NCI-H2107 (cell line): ENCODE measurements around the gene CGNL1.

ENCODE experiments used
- DNase-seq: peaks from one replicate; lab custom pipeline; 2025; lab: John Stamatoyannopoulos, UW

The CGNL1 gene

DNA sequence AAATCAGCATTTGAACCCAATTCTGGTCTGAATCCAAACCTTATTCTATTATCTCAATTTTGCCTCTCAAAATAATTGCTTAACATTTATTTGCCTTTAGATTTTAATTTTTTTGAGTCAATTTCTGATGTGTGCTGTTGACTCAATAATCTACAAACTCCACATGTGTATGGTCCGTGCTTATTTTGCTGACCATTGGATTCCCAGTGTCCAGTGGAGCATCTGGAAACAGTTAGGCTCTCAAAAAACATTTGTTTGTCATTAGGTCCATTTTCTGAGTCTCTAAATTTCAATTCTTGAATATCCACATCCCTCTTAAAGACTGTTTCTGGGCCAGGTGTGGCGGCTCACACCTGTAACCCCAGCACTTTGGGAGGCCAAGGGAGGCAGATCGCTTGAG lies 196.2 kb downstream of the CGNL1 start:
- no peak for DNase-seq

GRCh38 chr15:57573151-57573550 lies 196.8 kb downstream of the CGNL1 start:
- no peak for DNase-seq

GRCh38 chr15:57575363-57575762 lies 199.1 kb downstream of the CGNL1 start:
- no peak for DNase-seq

DNA sequence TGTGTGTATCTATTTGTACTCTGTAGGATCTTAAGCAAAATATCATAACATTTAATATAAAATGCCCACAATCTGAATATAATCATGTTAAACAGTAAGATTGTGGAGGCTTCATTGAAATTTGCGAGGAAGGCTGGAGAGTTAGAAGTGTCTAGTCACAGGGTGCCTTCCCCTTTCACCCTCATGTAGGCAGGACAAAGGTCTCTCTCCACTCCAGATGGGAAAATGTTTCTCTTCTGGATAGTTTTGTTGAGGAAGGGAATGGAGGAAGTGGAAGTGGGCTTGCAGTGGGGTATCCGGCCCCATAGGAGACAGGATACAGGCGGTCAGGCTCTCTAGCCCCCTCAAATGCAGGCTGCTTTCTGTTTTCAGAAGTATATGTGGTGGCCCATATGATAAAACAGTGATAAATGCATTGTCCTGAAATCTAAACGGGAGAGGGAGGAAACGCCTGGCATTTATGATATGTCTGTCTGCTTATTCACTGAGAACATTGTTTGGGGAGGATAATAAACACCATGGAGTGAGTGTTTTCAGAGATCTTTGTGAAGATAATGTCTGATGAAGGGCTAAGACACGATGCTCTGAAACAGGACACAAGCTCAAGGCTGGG lies 202.1 kb downstream of the CGNL1 start:
- no peak for DNase-seq

DNA sequence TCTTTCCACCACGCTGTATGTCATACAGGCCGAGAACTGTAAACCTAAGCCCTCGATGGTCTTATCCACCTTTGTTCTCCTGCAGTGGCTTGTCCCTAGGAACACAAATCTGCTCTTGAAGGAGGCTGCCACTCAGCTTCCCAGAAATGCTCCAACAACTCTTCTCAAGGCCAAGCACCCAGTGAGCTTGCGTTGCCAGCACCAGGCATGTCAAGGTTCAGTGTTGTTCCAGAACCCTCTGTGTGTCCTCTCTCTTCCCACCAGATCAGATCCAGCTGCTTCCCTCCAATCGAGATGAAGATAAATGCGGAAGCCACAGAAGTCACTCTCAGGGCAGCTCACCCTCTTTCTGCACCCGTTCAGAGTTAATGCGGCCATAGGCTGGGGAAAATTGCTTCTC lies 204.1 kb downstream of the CGNL1 start:
- DNase-seq, result no peak

GRCh38 chr15:57580866-57581265 lies 204.6 kb downstream of the CGNL1 start:
- no peak for DNase-seq

DNA sequence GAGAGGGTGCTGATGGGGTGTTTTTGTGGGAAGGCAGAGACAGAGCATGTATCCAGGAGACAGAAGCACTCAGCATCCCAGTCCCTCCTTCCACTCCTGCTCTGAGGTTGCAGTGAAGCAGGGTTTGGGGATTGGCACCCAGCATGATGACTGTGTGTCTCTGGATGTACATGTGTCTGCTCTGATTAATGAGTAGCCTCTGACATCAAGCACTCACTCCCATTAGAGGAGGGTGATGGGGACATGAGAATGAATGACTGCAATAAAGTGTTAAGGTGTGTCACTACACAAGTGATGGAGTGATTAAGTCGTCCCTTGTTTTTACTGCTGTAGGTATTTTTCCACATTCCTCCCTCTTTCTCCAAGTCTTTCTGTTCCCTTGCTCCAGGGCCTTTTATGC lies 205.8 kb downstream of the CGNL1 start:
- no peak for DNase-seq

DNA sequence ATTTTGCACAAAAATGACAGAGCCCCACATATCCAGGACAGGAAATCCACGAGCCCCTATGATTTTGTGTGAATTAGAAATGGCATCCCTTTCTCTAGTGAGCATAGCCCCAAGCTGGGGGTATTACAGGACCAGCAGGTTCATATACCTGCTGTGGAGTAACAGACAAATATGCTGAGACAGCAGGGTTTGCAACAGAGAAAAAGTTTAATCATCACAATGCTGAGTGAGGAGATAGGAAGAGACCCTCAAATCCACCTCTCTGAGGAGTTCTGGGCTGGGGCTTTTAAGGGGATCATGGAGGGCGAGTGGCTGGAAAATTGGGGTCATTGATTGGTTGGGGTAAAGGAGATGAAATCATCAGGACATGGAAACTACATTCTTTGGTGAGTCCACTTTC lies 207.0 kb downstream of the CGNL1 start:
- no peak for DNase-seq

DNA sequence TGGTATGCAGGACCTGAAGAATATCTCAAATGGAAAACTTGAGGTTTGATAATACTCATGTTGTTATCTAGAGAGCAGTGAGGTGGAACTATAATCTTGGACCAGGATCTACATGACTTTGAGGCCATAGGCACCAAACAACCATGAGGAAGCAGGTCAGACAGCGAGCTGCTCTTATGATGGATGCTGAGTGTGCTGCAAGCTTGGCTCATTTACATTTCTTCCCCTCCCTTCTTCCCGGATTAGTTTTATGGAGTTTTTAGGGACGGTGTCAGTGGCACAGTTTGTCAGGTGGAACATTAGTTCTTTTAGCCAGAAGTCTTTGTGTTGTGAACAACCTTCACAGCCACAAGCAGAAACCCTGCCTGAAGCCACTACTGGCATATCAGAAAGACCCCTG lies 207.4 kb downstream of the CGNL1 start:
- no peak for DNase-seq

DNA sequence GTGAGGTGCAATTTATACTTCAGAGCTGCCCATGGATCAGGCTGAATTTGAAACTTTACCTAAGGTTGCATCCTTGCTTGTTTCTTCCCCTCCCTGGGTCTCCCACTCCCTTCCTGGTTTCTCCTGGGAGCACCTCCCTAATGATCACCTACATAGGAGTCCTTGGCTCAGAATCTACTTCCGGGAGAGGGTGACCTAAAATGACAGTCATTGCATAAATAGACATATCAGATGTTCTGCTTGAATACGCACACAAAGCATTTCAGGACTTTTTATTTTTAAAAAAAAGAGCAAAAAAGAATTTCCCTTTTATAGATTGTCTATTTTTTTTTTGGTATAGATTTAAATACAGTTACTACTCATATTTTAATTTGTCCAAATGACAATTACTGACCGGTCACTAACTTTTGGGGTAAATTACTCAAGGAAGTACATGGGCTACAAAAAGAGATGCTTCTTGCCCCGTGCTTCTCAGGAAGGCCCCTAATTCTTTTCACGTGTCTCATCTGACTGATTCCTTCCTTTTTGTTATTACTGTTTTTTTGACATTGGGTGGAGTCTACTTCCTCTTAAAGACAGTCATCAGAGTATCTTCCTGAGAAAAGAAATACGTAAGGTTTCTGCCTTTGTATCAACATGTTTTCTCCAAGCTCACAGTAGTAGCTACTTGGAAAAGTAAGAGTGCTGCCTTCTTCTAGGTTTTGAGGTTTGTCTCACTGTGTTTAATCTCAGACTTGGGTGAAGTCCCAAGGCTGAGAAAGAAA lies 210.5 kb downstream of the CGNL1 start:
- no peak for DNase-seq

DNA sequence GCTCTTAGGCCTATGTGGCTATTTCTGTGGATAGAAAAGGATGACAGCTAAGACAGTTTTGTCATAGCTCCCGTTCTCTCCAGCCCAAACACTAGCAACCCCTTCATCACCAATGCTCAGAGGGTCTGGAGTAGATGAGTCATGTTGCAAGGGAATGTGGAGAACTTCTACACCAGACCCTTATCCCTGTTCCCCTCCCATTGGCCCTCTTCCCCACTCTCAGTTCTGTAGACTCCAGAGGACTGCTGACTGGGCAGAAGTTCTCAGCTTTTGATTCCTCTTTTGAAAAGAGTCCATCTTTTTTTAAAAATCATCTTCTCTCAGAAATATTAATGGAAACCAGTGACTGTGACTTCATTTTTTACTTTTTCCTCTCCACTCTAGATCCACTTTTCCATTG lies 213.0 kb downstream of the CGNL1 start:
- no peak for DNase-seq

GRCh38 chr15:57589754-57590153 lies 213.4 kb downstream of the CGNL1 start:
- DNase-seq, result no peak

- no peak for DNase-seq
Observed at GRCh38 chr15:57591237-57591821, 215.0 kb downstream of the CGNL1 start.

GRCh38 chr15:57591822-57592367 lies 215.6 kb downstream of the CGNL1 start, which contains the start of gene MYZAP:
MYZAP (plus strand) TSS chr15:57591904; CDS start chr15:57592035, 131 bp downstream.
- no peak for DNase-seq

DNA sequence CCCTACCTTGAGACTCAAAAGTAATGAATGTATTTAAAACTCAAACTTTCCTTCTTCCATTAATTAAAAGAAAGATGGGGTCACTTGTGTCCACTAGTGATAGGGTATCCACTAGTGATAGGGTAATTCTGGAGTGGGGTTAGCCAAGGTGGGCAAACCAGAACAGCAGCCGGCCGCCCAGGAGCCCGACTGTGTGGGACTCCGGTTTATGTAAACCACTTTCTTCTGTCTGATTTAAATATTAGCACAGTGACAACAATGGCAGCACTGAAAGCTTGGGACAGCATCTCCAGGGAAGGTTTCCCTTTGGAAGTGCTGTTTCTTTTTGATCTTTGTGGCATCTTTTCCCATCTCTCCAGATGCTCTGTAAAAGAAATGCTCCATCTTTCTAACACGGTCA lies 216.1 kb downstream of the CGNL1 start:
- no peak for DNase-seq

DNA sequence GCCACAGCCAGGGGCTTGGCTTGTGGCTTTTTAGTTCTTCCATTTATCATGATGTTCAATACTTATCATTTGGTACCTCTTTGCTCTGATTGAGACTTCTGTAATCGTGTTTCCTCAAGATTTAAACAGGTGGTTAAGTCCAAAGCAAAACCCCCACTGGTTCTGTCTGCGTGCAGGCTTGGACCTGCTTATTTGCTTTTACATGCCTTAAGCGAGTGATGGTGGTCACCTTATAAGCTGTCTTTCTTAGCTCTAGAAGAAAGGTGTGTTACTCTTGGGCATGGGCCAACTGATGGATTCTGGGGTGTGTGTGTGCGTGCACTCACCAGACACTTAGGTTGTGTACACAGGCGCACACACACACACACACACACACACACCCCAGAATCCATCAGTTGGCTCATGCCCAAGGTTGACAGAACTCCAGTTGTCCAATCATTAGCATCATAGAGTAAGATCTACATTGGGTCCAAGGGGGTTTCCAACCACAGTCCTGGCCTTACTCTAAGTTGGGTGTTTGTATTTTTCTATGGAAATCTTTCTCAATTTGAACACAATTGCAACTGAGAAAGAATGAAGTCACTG lies 216.6 kb downstream of the CGNL1 start:
- no peak for DNase-seq

GRCh38 chr15:57594479-57594878 lies 218.2 kb downstream of the CGNL1 start:
- DNase-seq, result no peak

- no peak for DNase-seq
Observed at GRCh38 chr15:57595011-57595866, 218.9 kb downstream of the CGNL1 start.

DNA sequence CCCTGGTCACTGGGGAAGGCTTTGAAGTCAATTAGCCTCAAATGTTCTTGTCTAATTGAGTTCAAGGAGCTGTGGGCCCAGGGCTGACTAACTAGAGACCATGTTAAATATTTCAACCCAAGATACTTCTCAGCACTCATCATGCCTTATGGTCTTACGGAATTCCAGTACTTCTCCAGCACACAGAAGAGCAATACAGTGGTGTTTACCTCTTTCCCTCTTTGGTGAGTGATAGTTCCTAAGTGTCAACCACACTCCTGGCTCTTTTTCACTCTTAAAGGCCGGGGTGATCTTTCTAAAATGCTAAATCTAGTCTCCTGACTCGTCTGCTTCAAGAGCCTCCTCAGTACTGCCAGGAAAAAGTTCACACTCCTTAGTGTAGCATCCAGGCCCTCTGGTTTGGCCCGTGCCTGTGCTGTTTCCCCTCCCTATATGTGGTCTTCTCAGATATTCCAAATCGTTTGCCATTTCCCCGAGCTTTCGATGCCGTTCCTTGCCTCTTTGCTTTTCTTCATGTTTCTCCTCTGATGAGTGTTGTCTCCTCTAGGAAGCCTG lies 220.1 kb downstream of the CGNL1 start:
- no peak for DNase-seq

DNA sequence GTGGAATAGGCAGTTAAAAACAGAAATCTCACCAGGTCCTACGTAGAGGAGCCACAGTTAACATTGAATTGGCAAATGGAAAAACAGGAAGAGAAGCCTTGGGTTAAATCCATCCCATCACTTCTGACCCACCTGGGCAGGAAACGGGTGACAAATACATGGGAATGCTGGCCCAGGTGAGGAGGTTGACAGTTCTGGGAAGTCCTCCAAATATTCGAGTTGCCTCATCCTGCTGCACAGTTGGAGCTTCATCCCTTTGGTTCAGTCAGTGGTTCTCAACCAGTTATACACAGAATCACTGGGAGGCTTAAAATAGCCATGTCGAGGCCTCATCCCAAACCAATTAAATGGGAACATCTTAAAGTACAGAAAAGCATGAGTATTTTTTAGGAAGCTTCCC lies 220.7 kb downstream of the CGNL1 start:
- DNase-seq, result no peak

GRCh38 chr15:57597431-57597830 lies 221.1 kb downstream of the CGNL1 start:
- no peak for DNase-seq
